Measurements from ENCODE around the gene KLHL24. TPM values are rescaled to one million over a fixed set of nuclear protein-coding genes. Genes with fewer than 3 reads are reported as not detected.

The KLHL24 gene
- total RNA-seq, 1 experiment from 2014 or later, result 16.7 TPM

Other genes starting within 250 kb of the KLHL24 start
- 1.8 and 3.4 TPM in 2 replicates for gene MCF2L2, start 207.0 kb upstream of the KLHL24 start, total RNA-seq (2014; rRNA removed; shearing (Covaris generic))
- not detected in 2 replicates for gene KLHL6, start 79.9 kb upstream of the KLHL24 start, total RNA-seq (2014; rRNA removed; shearing (Covaris generic))
- 37.4 and 44.4 TPM in 2 replicates for gene YEATS2, start 62.2 kb downstream of the KLHL24 start, total RNA-seq (2014; rRNA removed; shearing (Covaris generic))
- gene MAP6D1, start 190.0 kb downstream of the KLHL24 start, total RNA-seq (2014; rRNA removed; shearing (Covaris generic)), result 1.9 and 8.0 TPM in 2 replicates
- gene PARL, start 249.3 kb downstream of the KLHL24 start, total RNA-seq (2014; rRNA removed; shearing (Covaris generic)), result 102 and 114 TPM in 2 replicates

Measured in HT1080 (cell line).